Measurements from ENCODE around the gene MBTD1.

The MBTD1 gene

DNA sequence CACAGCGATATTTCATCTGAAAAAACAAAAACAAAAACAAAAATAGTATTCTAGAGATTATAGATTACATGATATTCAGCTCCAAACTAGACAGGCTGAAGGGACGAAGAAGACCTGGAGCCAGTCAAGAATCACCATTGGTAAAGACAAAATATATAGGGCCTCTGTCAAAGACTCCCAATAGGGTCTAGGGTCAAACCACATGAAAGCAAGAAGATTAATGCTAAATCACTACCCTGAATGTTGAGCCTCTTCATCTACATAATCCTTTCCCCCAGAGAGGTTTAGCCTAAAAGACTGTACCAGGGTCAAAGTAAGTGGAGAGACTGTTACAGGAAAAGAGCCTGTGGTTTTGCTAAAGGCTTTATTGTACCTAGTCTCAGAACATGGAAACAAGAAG is 117.3 kb downstream of the MBTD1 start:
- no peak for DNase-seq

- DNase-seq: no peak
Observed at GRCh38 chr17:51135956-51136355, 123.9 kb downstream of the MBTD1 start.

GRCh38 chr17:51133365-51133764 is 126.5 kb downstream of the MBTD1 start:
- DNase-seq: no peak

- no peak for DNase-seq
Observed at GRCh38 chr17:51132964-51133319, 126.9 kb downstream of the MBTD1 start.

GRCh38 chr17:51128076-51128475 is 131.8 kb downstream of the MBTD1 start:
- no peak for DNase-seq
